Retinal pigment epithelial cell (primary cell): ENCODE data around the gene EPHB1.

Source experiments
- DNase-seq: peaks from one replicate; pipeline ENCODE4 v3.0.0-alpha.2; 2010; ENCODE audit warnings: low read depth
- H3K4me3 ChIP-seq: 2 replicates; pipeline ENCODE4 v1.5.1; 2011; ENCODE audit warnings: mild to moderate bottlenecking, low read length, control low read depth, moderate library complexity
- TF ChIP-seq, protein P1 (sequence below): conservative IDR thresholded peaks from 2 replicates; pipeline ENCODE4 v1.5.1; 2011; ENCODE audit warnings: low read depth, low read length, control low read depth, inconsistent platforms

Gene EPHB1

DNA sequence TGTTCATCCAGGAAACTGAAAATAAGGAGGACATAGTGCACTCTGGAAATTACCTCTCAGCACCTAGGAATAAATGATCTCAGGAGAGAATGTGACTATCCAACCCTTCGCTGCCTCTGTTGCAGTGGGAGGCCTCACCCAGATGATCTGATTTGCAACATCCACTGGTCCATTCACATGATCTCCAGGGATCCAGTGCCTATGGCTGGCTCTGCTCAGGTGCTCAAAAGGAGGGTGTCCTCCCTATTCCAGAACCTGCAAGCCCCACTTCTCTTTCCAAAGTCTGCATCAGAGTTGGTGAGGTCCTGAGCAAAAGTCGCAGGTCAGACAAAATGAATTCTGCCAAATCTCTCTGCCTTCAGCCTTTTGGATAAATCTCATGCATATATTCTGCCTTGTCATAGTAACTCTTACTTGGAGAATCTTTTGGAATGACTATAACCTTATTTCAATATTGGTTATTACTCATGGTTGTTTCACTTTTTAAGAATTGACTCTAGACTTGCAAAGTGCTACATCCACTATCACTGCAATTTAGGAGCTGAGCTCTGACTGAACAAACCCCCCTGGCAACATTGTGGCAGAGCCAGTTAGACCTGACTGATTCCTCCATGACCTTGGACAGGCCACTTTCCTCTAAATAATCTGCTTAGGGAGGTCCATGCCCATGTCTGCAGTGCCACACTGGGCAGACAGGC is 295.1 kb downstream of the EPHB1 start:
- TF ChIP-seq, protein P1, sequence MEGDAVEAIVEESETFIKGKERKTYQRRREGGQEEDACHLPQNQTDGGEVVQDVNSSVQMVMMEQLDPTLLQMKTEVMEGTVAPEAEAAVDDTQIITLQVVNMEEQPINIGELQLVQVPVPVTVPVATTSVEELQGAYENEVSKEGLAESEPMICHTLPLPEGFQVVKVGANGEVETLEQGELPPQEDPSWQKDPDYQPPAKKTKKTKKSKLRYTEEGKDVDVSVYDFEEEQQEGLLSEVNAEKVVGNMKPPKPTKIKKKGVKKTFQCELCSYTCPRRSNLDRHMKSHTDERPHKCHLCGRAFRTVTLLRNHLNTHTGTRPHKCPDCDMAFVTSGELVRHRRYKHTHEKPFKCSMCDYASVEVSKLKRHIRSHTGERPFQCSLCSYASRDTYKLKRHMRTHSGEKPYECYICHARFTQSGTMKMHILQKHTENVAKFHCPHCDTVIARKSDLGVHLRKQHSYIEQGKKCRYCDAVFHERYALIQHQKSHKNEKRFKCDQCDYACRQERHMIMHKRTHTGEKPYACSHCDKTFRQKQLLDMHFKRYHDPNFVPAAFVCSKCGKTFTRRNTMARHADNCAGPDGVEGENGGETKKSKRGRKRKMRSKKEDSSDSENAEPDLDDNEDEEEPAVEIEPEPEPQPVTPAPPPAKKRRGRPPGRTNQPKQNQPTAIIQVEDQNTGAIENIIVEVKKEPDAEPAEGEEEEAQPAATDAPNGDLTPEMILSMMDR: no peak
- DNase-seq: no peak
- no peak overlapping the region for H3K4me3 ChIP-seq

DNA sequence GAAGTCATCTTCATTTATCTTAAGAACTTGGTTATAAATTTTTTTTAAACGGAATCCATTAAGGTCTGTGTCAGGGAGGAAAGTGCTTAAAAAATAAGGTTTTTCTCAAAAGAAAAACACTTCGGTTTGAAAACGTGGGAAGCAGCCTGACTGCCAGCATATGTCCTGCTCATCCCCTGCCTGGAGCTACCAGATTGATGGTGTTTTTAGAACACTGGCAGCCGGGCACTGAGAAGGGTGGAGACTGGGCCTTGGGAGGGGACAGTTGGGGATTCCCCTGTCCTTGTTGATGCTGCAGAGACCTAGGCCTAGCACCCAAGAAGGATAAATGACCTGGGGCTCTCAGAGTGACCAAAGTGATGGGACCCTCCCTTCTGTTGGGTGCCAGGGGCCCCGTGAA is 296.9 kb downstream of the EPHB1 start:
- H3K4me3 ChIP-seq: no peak overlapping the region
- DNase-seq: no peak
- TF ChIP-seq, protein P1: no peak

DNA sequence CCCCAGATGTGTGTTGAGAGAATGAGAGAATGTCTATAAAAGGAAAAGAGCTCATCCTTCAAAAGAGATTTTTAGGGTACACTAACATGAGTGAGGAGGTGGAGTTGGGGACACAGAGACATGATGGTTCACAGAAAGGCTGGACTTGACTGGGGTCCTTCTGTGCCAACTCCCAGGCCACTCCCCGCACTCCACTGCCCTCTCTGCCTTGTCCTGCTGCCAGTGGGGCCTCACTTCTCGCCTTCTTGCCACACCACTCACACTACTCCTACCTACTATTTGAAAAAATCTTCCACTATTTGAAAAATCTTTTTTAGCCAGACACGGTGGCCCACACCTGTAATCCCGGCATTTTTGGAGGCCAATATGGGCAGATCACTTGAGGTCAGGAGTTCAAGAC is 298.1 kb downstream of the EPHB1 start:
- no peak overlapping the region for H3K4me3 ChIP-seq
- no peak for DNase-seq
- TF ChIP-seq, protein P1: no peak

DNA sequence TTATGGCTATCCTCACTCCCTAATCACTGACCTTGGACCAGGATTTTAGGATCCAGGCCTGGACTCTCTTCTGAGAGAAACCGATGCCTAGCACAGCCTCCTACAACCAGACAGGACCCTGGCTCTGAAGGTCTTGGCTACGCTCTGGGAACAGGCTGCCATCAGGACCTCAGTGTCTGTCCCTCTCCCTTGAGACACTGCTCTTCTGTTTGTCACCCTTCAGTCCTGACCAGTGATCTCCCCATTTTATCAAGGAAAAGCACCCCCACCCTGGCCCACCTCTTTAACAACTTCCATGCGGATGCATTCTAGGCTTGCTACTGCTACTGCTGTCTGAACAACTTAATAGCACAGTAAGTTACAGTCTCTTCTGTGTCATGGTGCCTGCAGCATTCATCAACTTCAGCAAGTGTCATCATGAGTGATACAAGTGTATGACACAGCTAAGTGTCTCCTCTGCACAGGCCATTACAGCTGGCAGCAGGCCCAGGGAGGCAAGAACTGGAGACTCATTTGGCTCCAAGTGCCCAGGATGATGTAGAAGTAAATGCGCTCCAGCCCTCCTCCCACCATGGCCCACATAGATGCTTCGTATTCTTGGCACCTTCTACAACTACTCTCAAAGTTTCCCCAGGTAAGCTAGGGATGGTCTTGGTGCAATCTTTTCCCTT is 302.4 kb downstream of the EPHB1 start:
- DNase-seq: no peak
- TF ChIP-seq, protein P1: no peak
- no peak overlapping the region for H3K4me3 ChIP-seq

DNA sequence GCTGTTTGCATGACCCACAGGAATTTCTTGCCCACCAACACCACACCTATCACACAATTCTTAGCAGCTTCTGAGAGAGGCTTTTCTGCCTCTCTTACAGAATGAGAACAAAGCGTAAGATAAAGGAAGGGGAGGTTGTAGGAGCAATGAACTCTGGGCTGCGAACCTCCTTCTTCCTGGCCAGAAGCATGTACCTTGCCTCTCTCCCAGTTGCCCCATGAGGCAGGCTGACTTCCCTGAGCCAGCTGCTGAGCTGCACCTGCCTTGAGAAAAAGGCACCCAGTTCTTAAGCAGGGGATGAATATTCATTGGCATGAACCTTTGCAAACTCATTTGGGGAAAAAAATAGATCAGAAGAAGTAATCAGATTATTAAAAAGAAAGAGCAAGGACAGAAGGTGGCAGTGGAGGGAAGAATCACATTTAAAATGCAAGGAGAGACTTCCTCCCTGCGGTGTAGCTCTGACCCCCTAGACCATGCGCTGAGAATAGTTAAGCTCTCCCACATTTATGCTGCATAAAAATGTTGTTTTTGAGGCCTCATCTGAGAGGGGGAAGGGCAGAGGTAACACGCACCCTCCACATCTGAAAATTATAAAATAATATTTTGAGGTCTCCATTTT is 304.8 kb downstream of the EPHB1 start:
- TF ChIP-seq, protein P1: no peak
- DNase-seq: no peak
- H3K4me3 ChIP-seq: no peak overlapping the region

DNA sequence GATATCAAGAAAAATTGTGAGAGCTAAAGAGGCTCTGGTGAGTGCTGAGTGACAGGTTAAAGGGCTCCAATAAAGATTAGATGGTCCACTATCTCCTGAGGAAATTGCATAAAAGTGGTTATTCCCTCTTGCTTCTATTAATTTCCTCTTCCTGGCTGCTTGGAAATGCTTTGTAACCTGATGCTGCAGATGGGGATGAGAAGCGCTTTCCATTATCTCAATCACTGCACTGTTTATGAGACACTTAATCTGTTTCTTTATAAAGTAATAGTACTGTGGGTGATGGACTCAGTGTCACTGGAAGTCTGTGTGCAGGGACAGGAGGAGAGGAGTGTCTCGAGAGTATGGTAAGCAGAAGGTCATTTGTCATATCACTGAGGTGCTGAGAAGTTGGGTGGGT is 305.3 kb downstream of the EPHB1 start:
- no peak overlapping the region for H3K4me3 ChIP-seq
- DNase-seq: no peak
- TF ChIP-seq, protein P1: no peak

DNA sequence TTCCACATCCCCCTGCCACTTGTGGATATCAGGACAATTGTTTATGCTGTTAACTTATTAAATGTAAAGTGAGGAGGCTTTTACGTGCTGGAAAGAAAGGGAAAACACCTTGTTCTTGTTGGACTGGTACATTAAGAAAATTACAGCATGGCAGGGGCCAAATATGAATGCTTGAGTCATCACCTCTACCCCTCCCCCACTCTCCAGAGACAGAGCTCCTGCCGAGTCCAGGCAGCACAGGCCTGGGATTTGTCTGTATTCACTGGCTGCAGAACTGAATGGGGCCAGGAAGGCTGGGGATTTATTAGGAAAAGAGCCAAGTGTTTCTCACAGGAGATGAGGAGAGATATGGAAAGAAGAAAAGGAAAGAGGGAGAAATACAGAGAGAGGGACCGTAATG is 308.9 kb downstream of the EPHB1 start:
- H3K4me3 ChIP-seq: no peak overlapping the region
- no peak for DNase-seq
- TF ChIP-seq, protein P1: no peak
